Loucy (cell line): ENCODE data around the gene L3MBTL4.
"Not testable (repeated sequence)": the region's sequence is repeated elsewhere in the genome, so short reads cannot be mapped to it uniquely, and the experiment has no call there.

Experiments used
- H2AFZ ChIP-seq: fragments of 200-600 bp; sonication (generic); 2 replicates; pipeline ENCODE4 v1.6.0; 2016; ENCODE audit warnings: antibody characterized with exemption, mild to moderate bottlenecking, low read length, moderate library complexity
- H3F3A ChIP-seq: fragments of 200-600 bp; 2 replicates; pipeline ENCODE4 v1.6.0; 2016; ENCODE audit warnings: antibody characterized with exemption, low read depth, mild to moderate bottlenecking
- H3K27me3 ChIP-seq: fragments of 200-600 bp; sonication (generic); 2 replicates; pipeline ENCODE4 v1.6.1; 2014; ENCODE audit warnings: low read length, mild to moderate bottlenecking; ENCODE audit not compliant: insufficient read depth, poor library complexity, severe bottlenecking
- H3K36me3 ChIP-seq: fragments of 200-600 bp; sonication (generic); 2 replicates; pipeline ENCODE4 v1.6.1; 2016; ENCODE audit warnings: low read length; ENCODE audit not compliant: insufficient read depth
- H3K4me1 ChIP-seq: fragments of 200-600 bp; sonication (generic); 2 replicates; pipeline ENCODE4 v1.5.1; 2014; ENCODE audit warnings: low read length, mild to moderate bottlenecking; ENCODE audit not compliant: insufficient read depth, poor library complexity, severe bottlenecking
- H3K4me2 ChIP-seq: fragments of 200-600 bp; sonication (generic); 2 replicates; pipeline ENCODE4 v1.6.0; 2014; ENCODE audit warnings: antibody characterized with exemption, low read length, low read depth, mild to moderate bottlenecking; ENCODE audit not compliant: poor library complexity, severe bottlenecking
- H3K4me3 ChIP-seq: fragments of 200-600 bp; sonication (generic); 2 replicates; pipeline ENCODE4 v1.5.1; 2014; ENCODE audit warnings: low read length, mild to moderate bottlenecking, mixed read lengths; ENCODE audit not compliant: poor library complexity, severe bottlenecking
- H3K79me2 ChIP-seq: fragments of 200-600 bp; sonication (generic); 2 replicates; pipeline ENCODE4 v1.6.1; 2014; ENCODE audit warnings: low read length; ENCODE audit not compliant: insufficient read depth
- H3K9ac ChIP-seq: fragments of 200-600 bp; sonication (generic); 2 replicates; pipeline ENCODE4 v1.6.0; 2014; ENCODE audit warnings: mild to moderate bottlenecking, low read depth, low read length, moderate library complexity; ENCODE audit not compliant: poor library complexity, severe bottlenecking
- H3K9me2 ChIP-seq: fragments of 200-600 bp; sonication (generic); replicated peaks from 2 replicates; pipeline ENCODE4 v1.6.1; 2016; ENCODE audit warnings: low read depth, low read length, mixed read lengths
- H3K9me3 ChIP-seq: fragments of 200-600 bp; sonication (generic); 2 replicates; pipeline ENCODE4 v1.6.1; 2014; ENCODE audit warnings: mild to moderate bottlenecking, antibody characterized with exemption, low read length, low read depth; ENCODE audit not compliant: insufficient read depth
- H4K20me1 ChIP-seq: fragments of 200-600 bp; sonication (generic); 2 replicates; pipeline ENCODE4 v1.6.0; 2014; ENCODE audit warnings: antibody characterized with exemption, low read length, mild to moderate bottlenecking; ENCODE audit not compliant: insufficient read depth, poor library complexity, severe bottlenecking
- EZH2phosphoT487 ChIP-seq: fragments of 200-600 bp; IDR thresholded peaks from 2 replicates; pipeline ENCODE4 v1.6.1; 2018; ENCODE audit warnings: antibody characterized with exemption, mild to moderate bottlenecking, moderate library complexity, borderline replicate concordance
- TF ChIP-seq, protein P1 (sequence below): fragments of 200-600 bp; sonication (generic); conservative IDR thresholded peaks from 2 replicates; pipeline ENCODE4 v1.5.1; 2014; ENCODE audit warnings: mild to moderate bottlenecking, antibody characterized with exemption, low read length

Gene L3MBTL4

DNA sequence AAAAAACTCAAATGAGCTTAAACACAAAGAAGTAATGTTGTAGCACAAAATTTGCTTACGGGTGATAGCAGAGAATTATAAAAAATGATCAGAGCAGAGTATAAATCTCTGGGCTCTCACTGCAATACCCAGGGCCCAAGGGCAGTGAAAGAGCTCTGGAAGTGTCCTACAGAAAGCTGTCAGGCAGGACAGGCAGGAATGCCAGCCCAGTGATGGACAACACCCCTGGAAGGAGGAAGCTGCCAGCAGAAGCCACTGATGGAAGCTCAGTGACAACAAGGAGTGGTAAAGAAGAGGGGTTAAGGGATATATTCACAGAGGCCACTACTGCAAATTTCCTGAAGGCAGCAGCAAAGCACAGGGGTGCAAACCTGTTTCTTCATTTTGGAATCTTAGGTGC lies 214.9 kb downstream of the L3MBTL4 start:
- Histone ChIP-seq H3F3A (no peaks in the 10 kb centered on the region), H2AFZ (no peak overlapping the region), H4K20me1 (no peaks in the 10 kb centered on the region), H3K4me2 (no peak overlapping the region), H3K9me3 (no peaks in the 10 kb centered on the region; the same call in 1 of the 2 replicates), H3K9ac (no peak overlapping the region), H3K4me3 (no peak overlapping the region), H3K4me1 (no peaks in the 10 kb centered on the region), H3K36me3 (no peaks in the 10 kb centered on the region), H3K79me2 (no peaks in the 10 kb centered on the region), H3K9me2 (no peaks in the 10 kb centered on the region), H3K27me3 (no peaks in the 10 kb centered on the region)
- TF ChIP-seq, protein P1, sequence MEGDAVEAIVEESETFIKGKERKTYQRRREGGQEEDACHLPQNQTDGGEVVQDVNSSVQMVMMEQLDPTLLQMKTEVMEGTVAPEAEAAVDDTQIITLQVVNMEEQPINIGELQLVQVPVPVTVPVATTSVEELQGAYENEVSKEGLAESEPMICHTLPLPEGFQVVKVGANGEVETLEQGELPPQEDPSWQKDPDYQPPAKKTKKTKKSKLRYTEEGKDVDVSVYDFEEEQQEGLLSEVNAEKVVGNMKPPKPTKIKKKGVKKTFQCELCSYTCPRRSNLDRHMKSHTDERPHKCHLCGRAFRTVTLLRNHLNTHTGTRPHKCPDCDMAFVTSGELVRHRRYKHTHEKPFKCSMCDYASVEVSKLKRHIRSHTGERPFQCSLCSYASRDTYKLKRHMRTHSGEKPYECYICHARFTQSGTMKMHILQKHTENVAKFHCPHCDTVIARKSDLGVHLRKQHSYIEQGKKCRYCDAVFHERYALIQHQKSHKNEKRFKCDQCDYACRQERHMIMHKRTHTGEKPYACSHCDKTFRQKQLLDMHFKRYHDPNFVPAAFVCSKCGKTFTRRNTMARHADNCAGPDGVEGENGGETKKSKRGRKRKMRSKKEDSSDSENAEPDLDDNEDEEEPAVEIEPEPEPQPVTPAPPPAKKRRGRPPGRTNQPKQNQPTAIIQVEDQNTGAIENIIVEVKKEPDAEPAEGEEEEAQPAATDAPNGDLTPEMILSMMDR, result no peak
- TF ChIP-seq EZH2phosphoT487, result no peak

- Histone ChIP-seq H3K4me1 (no peaks in the 10 kb centered on the region), H3K4me3 (no peak overlapping the region), H4K20me1 (no peaks in the 10 kb centered on the region), H3K27me3 (no peaks in the 10 kb centered on the region), H2AFZ (no peak overlapping the region), H3F3A (no peaks in the 10 kb centered on the region), H3K9me2 (no peaks in the 10 kb centered on the region), H3K4me2 (no peak overlapping the region), H3K36me3 (no peaks in the 10 kb centered on the region), H3K9ac (no peak overlapping the region), H3K79me2 (no peaks in the 10 kb centered on the region), H3K9me3 (no peaks in the 10 kb centered on the region; the same call in 1 of the 2 replicates)
- TF ChIP-seq, protein P1, result no peak
- TF ChIP-seq EZH2phosphoT487, result no peak
These were observed 216.1 kb downstream of the L3MBTL4 start for GRCh38 chr18:6198585-6198984.

- H3K79me2 ChIP-seq, result no peaks in the 10 kb centered on the region
- no peaks in the 10 kb centered on the region for H3F3A ChIP-seq
- H3K9me2 ChIP-seq, result no peaks in the 10 kb centered on the region
- H3K36me3 ChIP-seq, result no peaks in the 10 kb centered on the region
- no peak overlapping the region for H3K4me2 ChIP-seq
- peaks cover 8% of the 10 kb centered on the region for H3K9me3 ChIP-seq
- H3K4me1 ChIP-seq, result no peaks in the 10 kb centered on the region
- H4K20me1 ChIP-seq, result no peaks in the 10 kb centered on the region
- H3K27me3 ChIP-seq, result no peaks in the 10 kb centered on the region
- no peak overlapping the region for H2AFZ ChIP-seq
- TF ChIP-seq, protein P1, result no peak
- no peak for TF ChIP-seq EZH2phosphoT487
- H3K4me3 ChIP-seq, result no peak overlapping the region
- no peak overlapping the region for H3K9ac ChIP-seq
These were observed 220.1 kb downstream of the L3MBTL4 start for GRCh38 chr18:6194640-6195039.

DNA sequence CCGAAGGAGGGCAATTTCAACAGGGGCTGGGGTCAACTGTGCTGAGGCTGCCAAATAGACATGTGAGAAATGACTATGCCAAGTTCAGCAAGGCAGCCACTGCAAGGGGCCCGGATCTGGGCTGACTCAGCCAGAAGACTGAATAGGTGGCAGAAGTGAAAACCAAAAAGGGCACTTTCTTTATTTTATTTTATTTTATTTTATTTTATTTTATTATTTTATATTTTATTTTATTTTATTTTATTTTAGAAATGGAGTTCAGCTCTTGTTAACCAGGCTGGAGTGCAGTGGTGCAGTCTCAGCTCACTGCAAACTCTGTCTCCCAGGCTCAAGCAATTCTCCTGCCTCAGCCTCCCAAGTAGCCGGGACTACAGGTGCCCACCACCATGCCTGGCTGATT lies 228.9 kb downstream of the L3MBTL4 start:
- not testable (repeated sequence) for H3K4me3 ChIP-seq, H2AFZ ChIP-seq, H3K4me2 ChIP-seq, H3K27me3 ChIP-seq, H3K79me2 ChIP-seq, H3K4me1 ChIP-seq, H3K9me2 ChIP-seq, H3K9ac ChIP-seq, H3F3A ChIP-seq, H3K36me3 ChIP-seq, H4K20me1 ChIP-seq
- H3K9me3 ChIP-seq, result peaks cover 17% of the 10 kb centered on the region
